ENCODE results near the gene TBC1D10B. TPM values are rescaled to one million over a fixed set of nuclear protein-coding genes. Genes with fewer than 3 reads are reported as not detected.

The TBC1D10B gene
- total RNA-seq, 1 donor from 2014 or later: 36.0 TPM

DNA sequence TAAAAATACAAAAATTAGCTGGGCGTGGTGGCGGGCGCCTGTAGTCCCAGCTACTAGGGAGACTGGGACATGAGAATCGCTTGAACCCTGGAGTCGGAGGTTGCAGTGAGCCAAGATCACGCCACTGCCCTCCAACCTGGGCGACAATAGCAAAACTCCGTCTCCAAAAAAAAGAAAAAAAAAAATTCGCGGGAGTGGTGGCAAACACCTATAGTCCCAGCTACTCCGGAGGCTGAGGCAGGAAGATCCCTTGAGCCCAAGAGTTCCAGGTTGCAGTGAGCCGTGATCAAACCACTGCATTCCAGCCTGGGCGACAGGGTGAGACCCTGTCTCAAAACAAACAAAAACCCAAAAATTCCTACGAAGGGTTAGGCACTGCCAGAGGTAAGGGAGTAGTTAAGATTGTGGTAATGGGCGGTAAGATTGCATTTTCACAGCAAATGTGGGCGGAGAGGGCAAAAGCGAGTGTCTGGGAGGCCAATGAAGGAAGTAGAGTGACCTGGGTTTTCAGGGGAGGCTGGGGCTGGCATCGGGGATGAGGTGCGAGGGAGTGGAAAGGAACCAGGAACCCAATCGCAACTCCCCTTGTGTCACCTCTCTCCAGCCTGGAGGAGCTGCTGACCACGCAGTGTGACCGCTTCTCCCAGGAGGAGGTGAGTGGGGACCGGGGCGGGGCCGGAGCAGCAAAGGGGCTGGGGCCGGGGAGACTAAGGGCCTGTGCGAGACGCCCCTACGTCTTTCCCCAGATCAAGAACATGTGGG is 6.9 kb upstream of the TBC1D10B start:
- no peaks in the 10 kb centered on the region for H3K27me3 ChIP-seq
- intact Hi-C loops (cut with DNase I): no loop called here
- peak overlapping the region; percentile 100 for H3K27ac ChIP-seq
- no peak for ATAC-seq
- no peaks in the 10 kb centered on the region for H3K9me3 ChIP-seq
- H3K4me1 ChIP-seq: peaks cover 16% of the 10 kb centered on the region
- H3K4me3 ChIP-seq: peak overlapping the region; percentile 66
- no peak for DNase-seq
- H3K36me3 ChIP-seq: no peaks in the 10 kb centered on the region
- TF ChIP-seq, protein P1, sequence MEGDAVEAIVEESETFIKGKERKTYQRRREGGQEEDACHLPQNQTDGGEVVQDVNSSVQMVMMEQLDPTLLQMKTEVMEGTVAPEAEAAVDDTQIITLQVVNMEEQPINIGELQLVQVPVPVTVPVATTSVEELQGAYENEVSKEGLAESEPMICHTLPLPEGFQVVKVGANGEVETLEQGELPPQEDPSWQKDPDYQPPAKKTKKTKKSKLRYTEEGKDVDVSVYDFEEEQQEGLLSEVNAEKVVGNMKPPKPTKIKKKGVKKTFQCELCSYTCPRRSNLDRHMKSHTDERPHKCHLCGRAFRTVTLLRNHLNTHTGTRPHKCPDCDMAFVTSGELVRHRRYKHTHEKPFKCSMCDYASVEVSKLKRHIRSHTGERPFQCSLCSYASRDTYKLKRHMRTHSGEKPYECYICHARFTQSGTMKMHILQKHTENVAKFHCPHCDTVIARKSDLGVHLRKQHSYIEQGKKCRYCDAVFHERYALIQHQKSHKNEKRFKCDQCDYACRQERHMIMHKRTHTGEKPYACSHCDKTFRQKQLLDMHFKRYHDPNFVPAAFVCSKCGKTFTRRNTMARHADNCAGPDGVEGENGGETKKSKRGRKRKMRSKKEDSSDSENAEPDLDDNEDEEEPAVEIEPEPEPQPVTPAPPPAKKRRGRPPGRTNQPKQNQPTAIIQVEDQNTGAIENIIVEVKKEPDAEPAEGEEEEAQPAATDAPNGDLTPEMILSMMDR (IDR thresholded peaks at IDR 0.05): no peak

DNA sequence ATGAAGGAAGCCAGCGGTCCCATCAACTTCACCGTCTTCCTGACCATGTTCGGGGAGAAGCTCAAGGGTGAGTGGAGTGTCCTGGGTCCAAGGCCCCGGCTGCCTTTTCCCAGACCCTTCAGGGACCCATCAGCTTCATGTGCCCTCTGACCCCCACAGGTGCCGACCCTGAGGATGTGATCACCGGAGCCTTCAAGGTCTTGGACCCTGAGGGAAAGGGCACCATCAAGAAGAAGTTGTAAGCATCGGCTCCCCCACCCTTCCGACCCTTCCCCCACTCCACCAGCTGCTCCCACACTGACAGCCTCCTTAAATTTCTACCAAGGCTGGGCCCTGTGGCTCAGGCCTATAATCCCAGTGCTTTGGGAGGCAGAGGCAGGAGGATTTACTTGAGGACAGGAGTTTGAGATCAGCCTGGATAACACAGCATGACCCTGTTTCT is 6.2 kb upstream of the TBC1D10B start:
- H3K4me1 ChIP-seq: peaks cover 17% of the 10 kb centered on the region
- intact Hi-C loops (cut with DNase I): no loop called here
- H3K27me3 ChIP-seq: no peaks in the 10 kb centered on the region
- DNase-seq (no peak), ATAC-seq (no peak)
- no peaks in the 10 kb centered on the region for H3K36me3 ChIP-seq
- TF ChIP-seq, protein P1 (IDR thresholded peaks at IDR 0.05): no peak
- no peaks in the 10 kb centered on the region for H3K9me3 ChIP-seq
- H3K27ac ChIP-seq: peak overlapping the region; percentile 100
- H3K4me3 ChIP-seq: no peak overlapping the region

DNA sequence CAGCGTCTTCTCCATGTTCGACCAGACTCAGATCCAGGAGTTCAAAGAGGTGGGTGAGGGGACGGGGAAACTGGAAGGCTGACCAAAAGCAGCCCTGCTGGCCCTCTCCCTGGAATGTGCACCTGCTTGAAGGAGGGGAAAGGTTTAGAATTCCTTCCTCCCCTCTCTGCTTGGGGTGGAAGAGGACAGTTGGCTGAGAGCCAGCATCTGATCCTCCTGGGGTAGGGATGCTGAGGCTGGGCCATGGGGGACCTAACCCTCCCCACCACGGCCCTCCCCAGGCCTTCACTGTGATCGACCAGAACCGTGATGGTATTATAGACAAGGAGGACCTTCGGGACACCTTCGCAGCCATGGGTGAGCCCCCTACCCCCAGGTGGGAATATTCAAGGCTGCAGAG is 5.6 kb upstream of the TBC1D10B start:
- Histone ChIP-seq H3K36me3 (no peaks in the 10 kb centered on the region), H3K9me3 (no peaks in the 10 kb centered on the region), H3K4me3 (no peak overlapping the region), H3K4me1 (peaks cover 22% of the 10 kb centered on the region), H3K27ac (no peak overlapping the region), H3K27me3 (no peaks in the 10 kb centered on the region)
- intact Hi-C loops (cut with DNase I): no loop called here
- ATAC-seq: no peak
- DNase-seq: no peak
- TF ChIP-seq, protein P1 (IDR thresholded peaks at IDR 0.05): no peak

DNA sequence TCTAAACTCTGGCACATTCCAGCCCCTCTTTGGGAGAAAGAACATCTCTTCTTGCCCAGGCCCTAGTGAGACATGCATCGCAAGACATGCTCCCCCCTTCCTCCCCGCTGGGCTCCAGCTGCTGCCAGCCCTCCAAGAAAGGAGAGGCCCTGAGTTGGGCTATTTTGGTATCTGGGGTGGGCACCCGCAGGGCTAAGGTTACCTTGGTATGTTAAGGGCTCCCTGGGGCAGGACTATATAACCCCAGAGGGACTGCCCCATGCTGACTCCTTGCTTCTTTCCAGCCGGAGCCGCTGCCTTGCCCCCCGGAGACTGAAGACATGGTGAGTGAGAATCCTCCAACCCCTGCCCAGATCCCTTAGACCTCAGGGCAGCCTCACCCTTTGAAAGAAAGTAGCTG is 4.2 kb upstream of the TBC1D10B start, which contains the start of gene MYL11:
TSS of gene MYL11 (plus strand) at position 265 of the 400 bp plus-strand sequence. CDS start at position 321, 56 bp downstream.
- Histone ChIP-seq H3K27ac (no peak within 1 kb of the TSS), H3K27me3 (no peaks in the 10 kb centered on the region), H3K36me3 (no peaks in the 10 kb centered on the region), H3K9me3 (no peaks in the 10 kb centered on the region), H3K4me3 (no peak within 1 kb of the TSS), H3K4me1 (peaks cover 22% of the 10 kb centered on the region)
- DNase-seq: no peak
- no peak for ATAC-seq
- intact Hi-C loops (cut with DNase I): no loop called here
- TF ChIP-seq, protein P1 (IDR thresholded peaks at IDR 0.05): no peak

DNA sequence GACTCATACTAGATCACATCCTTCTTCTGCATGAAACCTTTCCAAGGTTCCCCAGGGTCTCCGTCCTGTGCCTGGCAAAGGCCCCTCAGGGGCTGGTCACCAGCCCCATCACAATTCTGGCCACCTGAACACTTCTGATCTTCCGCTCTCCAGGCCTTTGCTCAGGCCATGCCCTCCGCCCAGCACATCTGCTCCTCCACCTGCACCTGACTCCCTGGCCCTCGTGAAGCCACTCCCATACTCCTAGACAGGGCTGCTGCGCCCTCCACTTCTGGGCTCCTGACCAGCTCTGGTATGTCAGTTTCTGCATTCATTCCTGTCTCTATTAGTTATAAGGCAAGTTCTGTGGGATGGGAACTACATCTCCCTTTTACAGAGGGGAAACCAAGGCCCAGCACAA is 2.4 kb upstream of the TBC1D10B start:
- intact Hi-C loops (cut with DNase I): no loop called here
- Histone ChIP-seq H3K9me3 (no peaks in the 10 kb centered on the region), H3K27me3 (no peaks in the 10 kb centered on the region), H3K36me3 (no peaks in the 10 kb centered on the region), H3K27ac (no peak overlapping the region), H3K4me1 (peaks cover 20% of the 10 kb centered on the region), H3K4me3 (no peak overlapping the region)
- DNase-seq (peak; percentile 72), ATAC-seq (no peak)
- TF ChIP-seq, protein P1 (IDR thresholded peaks at IDR 0.05): no peak
